ENCODE results near the gene SLC4A9.

The SLC4A9 gene

GRCh38 chr5:140325486-140325885, 34.5 kb upstream of the SLC4A9 start:
- no peak for DNase-seq (ENCODE audit: low read depth)
- TF ChIP-seq, protein P1, sequence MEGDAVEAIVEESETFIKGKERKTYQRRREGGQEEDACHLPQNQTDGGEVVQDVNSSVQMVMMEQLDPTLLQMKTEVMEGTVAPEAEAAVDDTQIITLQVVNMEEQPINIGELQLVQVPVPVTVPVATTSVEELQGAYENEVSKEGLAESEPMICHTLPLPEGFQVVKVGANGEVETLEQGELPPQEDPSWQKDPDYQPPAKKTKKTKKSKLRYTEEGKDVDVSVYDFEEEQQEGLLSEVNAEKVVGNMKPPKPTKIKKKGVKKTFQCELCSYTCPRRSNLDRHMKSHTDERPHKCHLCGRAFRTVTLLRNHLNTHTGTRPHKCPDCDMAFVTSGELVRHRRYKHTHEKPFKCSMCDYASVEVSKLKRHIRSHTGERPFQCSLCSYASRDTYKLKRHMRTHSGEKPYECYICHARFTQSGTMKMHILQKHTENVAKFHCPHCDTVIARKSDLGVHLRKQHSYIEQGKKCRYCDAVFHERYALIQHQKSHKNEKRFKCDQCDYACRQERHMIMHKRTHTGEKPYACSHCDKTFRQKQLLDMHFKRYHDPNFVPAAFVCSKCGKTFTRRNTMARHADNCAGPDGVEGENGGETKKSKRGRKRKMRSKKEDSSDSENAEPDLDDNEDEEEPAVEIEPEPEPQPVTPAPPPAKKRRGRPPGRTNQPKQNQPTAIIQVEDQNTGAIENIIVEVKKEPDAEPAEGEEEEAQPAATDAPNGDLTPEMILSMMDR (IDR thresholded peaks at IDR 0.05; ENCODE audit: low read depth, low read length, missing control alignments) = no peak

GRCh38 chr5:140327589-140327988, 32.4 kb upstream of the SLC4A9 start:
- H3K4me3 ChIP-seq (ENCODE audit: low read depth, low read length) = no peak overlapping the region
- no peak for DNase-seq (ENCODE audit: low read depth)
- TF ChIP-seq, protein P1 (IDR thresholded peaks at IDR 0.05; ENCODE audit: low read depth, low read length, missing control alignments) = no peak

More at GRCh38 chr5:140325486-140325885, 34.5 kb upstream of the SLC4A9 start:
- H3K4me3 ChIP-seq (ENCODE audit: low read depth, low read length) = no peak overlapping the region

GRCh38 chr5:140328036-140328764, 31.8 kb upstream of the SLC4A9 start:
- DNase-seq (ENCODE audit: low read depth) = no peak
- TF ChIP-seq, protein P1 (IDR thresholded peaks at IDR 0.05; ENCODE audit: low read depth, low read length, missing control alignments) = no peak
- no peak overlapping the region for H3K4me3 ChIP-seq (ENCODE audit: low read depth, low read length)

DNA sequence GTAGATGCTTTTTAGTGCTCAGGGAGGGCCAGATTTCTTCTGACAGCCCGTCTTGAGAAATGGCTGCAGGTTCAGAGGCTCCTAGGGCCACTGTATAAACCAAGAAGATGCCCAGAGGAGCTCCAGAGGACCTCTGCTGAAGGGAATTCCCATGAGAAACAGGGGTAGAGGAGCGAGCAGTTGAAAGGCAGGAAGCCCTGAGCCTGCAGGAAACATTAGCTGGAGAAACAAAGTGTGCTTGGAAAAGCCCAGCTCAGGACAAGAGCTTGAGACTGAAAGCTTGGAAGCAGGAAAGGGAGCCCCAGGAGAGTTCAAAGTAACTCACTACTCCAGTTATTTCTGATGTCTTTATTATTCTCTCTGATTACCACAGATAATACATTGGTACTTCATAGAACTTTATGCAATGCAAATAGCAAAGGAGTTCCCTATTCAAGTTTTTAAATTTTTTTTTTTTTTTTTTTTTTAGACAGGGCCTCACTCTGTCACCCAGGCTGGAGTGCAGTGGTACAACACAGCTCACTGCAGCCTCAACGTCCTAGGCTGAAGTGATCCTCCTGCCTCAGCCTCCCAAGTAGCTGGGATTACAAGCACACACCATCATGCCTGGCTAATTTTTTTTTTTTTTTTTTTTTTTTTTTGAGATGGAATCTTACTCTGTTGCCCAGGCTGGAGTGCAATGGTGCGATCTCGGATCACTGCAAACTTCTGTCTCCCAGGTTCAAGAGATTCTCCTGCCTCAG, 30.1 kb upstream of the SLC4A9 start:
- no peak for DNase-seq (ENCODE audit: low read depth)

GRCh38 chr5:140331638-140332037, 28.4 kb upstream of the SLC4A9 start:
- no peak overlapping the region for H3K4me3 ChIP-seq (ENCODE audit: low read depth, low read length)
- DNase-seq (ENCODE audit: low read depth) = no peak
- TF ChIP-seq, protein P1 (IDR thresholded peaks at IDR 0.05; ENCODE audit: low read depth, low read length, missing control alignments) = no peak

More for the DNA sequence above, 30.1 kb upstream of the SLC4A9 start:
- TF ChIP-seq, protein P1 (IDR thresholded peaks at IDR 0.05; ENCODE audit: low read depth, low read length, missing control alignments) = no peak
- H3K4me3 ChIP-seq (ENCODE audit: low read depth, low read length) = no peak overlapping the region

- TF ChIP-seq, protein P1 (IDR thresholded peaks at IDR 0.05; ENCODE audit: low read depth, low read length, missing control alignments) = no peak
- DNase-seq (ENCODE audit: low read depth) = no peak
- no peak overlapping the region for H3K4me3 ChIP-seq (ENCODE audit: low read depth, low read length)
These were observed 23.6 kb upstream of the SLC4A9 start for GRCh38 chr5:140336388-140336787.

Data from GM12864 (cell line).